MM.1S (cell line): Measurements from ENCODE around the gene SLCO4A1.

Experiments used
- DNase-seq: peaks from one replicate; pipeline ENCODE4 v3.0.0-alpha.2; 2015
- H2AFZ ChIP-seq: fragments of 300-600 bp; sonication (generic); 2 replicates; pipeline ENCODE4 v1.6.0; 2016; ENCODE audit warnings: antibody characterized with exemption, low read length
- H3F3A ChIP-seq: fragments of 300-600 bp; sonication (generic); 2 replicates; pipeline ENCODE4 v1.6.1; 2016; ENCODE audit warnings: mild to moderate bottlenecking, antibody characterized with exemption, low read length, moderate library complexity, mixed read lengths; ENCODE audit not compliant: insufficient read depth
- H3K27ac ChIP-seq: fragments of 300-600 bp; sonication (generic); 2 replicates; pipeline ENCODE4 v1.5.1; 2016; ENCODE audit warnings: mild to moderate bottlenecking, low read length
- H3K27me3 ChIP-seq: fragments of 300-600 bp; sonication (generic); replicated peaks from 2 replicates; pipeline ENCODE4 v1.6.0; 2016; ENCODE audit warnings: low read length; ENCODE audit not compliant: insufficient read depth
- H3K36me3 ChIP-seq: fragments of 300-600 bp; sonication (generic); replicated peaks from 2 replicates; pipeline ENCODE4 v1.6.1; 2016; ENCODE audit warnings: mild to moderate bottlenecking, low read length, mixed read lengths; ENCODE audit not compliant: insufficient read depth
- H3K4me1 ChIP-seq: fragments of 300-600 bp; sonication (generic); 2 replicates; pipeline ENCODE4 v1.6.1; 2016; ENCODE audit warnings: low read length, mixed read lengths
- H3K4me2 ChIP-seq: fragments of 300-600 bp; sonication (generic); 2 replicates; pipeline ENCODE4 v1.6.0; 2016; ENCODE audit warnings: low read depth, low read length
- H3K4me3 ChIP-seq: fragments of 300-600 bp; sonication (generic); 2 replicates; pipeline ENCODE4 v1.5.1; 2016; ENCODE audit warnings: low read length, mixed read lengths
- H3K79me2 ChIP-seq: fragments of 300-600 bp; sonication (generic); 2 replicates; pipeline ENCODE4 v1.6.1; 2016; ENCODE audit warnings: mixed run types, low read length, mixed read lengths
- H3K9ac ChIP-seq: fragments of 300-600 bp; sonication (generic); 2 replicates; pipeline ENCODE4 v1.6.1; 2016; ENCODE audit warnings: low read length, mixed read lengths
- H3K9me2 ChIP-seq: fragments of 300-600 bp; sonication (generic); replicated peaks from 2 replicates; pipeline ENCODE4 v1.6.1; 2016; ENCODE audit warnings: mild to moderate bottlenecking, low read length, mixed read lengths; ENCODE audit not compliant: insufficient read depth
- H3K9me3 ChIP-seq: fragments of 300-600 bp; sonication (generic); replicated peaks from 2 replicates; pipeline ENCODE4 v1.6.1; 2016; ENCODE audit warnings: mild to moderate bottlenecking, low read length, mixed read lengths; ENCODE audit not compliant: insufficient read depth
- H4K20me1 ChIP-seq: fragments of 300-600 bp; sonication (generic); 2 replicates; pipeline ENCODE4 v1.6.1; 2016; ENCODE audit warnings: mild to moderate bottlenecking, low read length, moderate library complexity, mixed read lengths; ENCODE audit not compliant: insufficient read depth
- CTCF ChIP-seq: fragments of 300-600 bp; sonication (generic); IDR thresholded peaks from 2 replicates; pipeline ENCODE4 v1.5.1; 2016; ENCODE audit warnings: antibody characterized with exemption, low read length, mixed read lengths
- EZH2 ChIP-seq: fragments of 300-600 bp; sonication (generic); optimal IDR thresholded peaks from 2 replicates; pipeline ENCODE3; 2017; ENCODE audit warnings: low read depth, mild to moderate bottlenecking, antibody characterized with exemption, low read length, mixed read lengths
- EZH2phosphoT487 ChIP-seq: fragments of 300-600 bp; sonication (generic); IDR thresholded peaks from 2 replicates; pipeline ENCODE4 v1.6.1; 2018; ENCODE audit warnings: antibody characterized with exemption, low read length

Gene SLCO4A1

GRCh38 chr20:62704341-62704948 lies 62.1 kb downstream of the SLCO4A1 start:
- Histone ChIP-seq H3K9ac (no peak overlapping the region), H3K79me2 (no peaks in the 10 kb centered on the region), H3K27ac (no peak overlapping the region), H3F3A (no peaks in the 10 kb centered on the region), H3K4me1 (no peaks in the 10 kb centered on the region), H3K9me3 (no peaks in the 10 kb centered on the region), H3K9me2 (no peaks in the 10 kb centered on the region), H3K27me3 (peaks cover 97% of the 10 kb centered on the region), H2AFZ (no peak overlapping the region), H3K4me2 (no peak overlapping the region), H3K4me3 (no peak overlapping the region), H4K20me1 (no peaks in the 10 kb centered on the region), H3K36me3 (no peaks in the 10 kb centered on the region)
- no peak for DNase-seq
- TF ChIP-seq CTCF (no peak), EZH2phosphoT487 (no peak), EZH2 (no peak)

GRCh38 chr20:62705627-62706026 lies 63.3 kb downstream of the SLCO4A1 start:
- Histone ChIP-seq H3K4me1 (no peaks in the 10 kb centered on the region), H3K9me2 (no peaks in the 10 kb centered on the region), H3F3A (no peaks in the 10 kb centered on the region), H3K9ac (no peak overlapping the region), H3K36me3 (no peaks in the 10 kb centered on the region), H3K4me3 (no peak overlapping the region), H4K20me1 (no peaks in the 10 kb centered on the region), H3K9me3 (no peaks in the 10 kb centered on the region), H3K4me2 (no peak overlapping the region), H3K79me2 (no peaks in the 10 kb centered on the region), H2AFZ (no peak overlapping the region), H3K27ac (no peak overlapping the region), H3K27me3 (peaks cover 97% of the 10 kb centered on the region)
- DNase-seq, result no peak
- no peak for TF ChIP-seq EZH2phosphoT487
- no peak for TF ChIP-seq EZH2
- TF ChIP-seq CTCF, result no peak

- no peak overlapping the region for H3K27ac ChIP-seq
- no peak for DNase-seq
- TF ChIP-seq CTCF (no peak), EZH2 (no peak), EZH2phosphoT487 (no peak)
Observed at GRCh38 chr20:62706344-62706743, 64.0 kb downstream of the SLCO4A1 start.

More at GRCh38 chr20:62706344-62706743, 64.0 kb downstream of the SLCO4A1 start:
- peaks cover 97% of the 10 kb centered on the region for H3K27me3 ChIP-seq
- no peaks in the 10 kb centered on the region for H4K20me1 ChIP-seq
- no peaks in the 10 kb centered on the region for H3F3A ChIP-seq
- H3K9me2 ChIP-seq, result no peaks in the 10 kb centered on the region
- H2AFZ ChIP-seq, result no peak overlapping the region
- H3K9me3 ChIP-seq, result no peaks in the 10 kb centered on the region
- H3K9ac ChIP-seq, result no peak overlapping the region
- H3K4me3 ChIP-seq, result no peak overlapping the region
- no peak overlapping the region for H3K4me2 ChIP-seq
- H3K4me1 ChIP-seq, result no peaks in the 10 kb centered on the region
- no peaks in the 10 kb centered on the region for H3K36me3 ChIP-seq
- no peaks in the 10 kb centered on the region for H3K79me2 ChIP-seq
